A673 (cell line): ENCODE results near the gene CEBPA. TPM values are rescaled to one million over a fixed set of nuclear protein-coding genes. Genes with fewer than 3 reads are reported as not detected.

Source experiments
- BruUV-seq: library from RNA; stranded (reverse); fragments of 400-500 nt; replicated peaks from 2 replicates; lab custom pipeline; 2021; lab: Mats Ljungman, UMichigan
- CTCF ChIA-PET: fragments of 300-600 bp; sonication (Branson Sonifier 250); formaldehyde crosslinking; loops from one replicate; lab custom pipeline; 2022; ENCODE audit warnings: antibody characterized with exemption; lab: Charles Lee
- POLR2A ChIA-PET: fragments of 300-600 bp; sonication (Branson Sonifier 250); formaldehyde crosslinking; loops from one replicate; lab custom pipeline; 2022; ENCODE audit warnings: antibody characterized with exemption; ENCODE audit not compliant: low non-redundant PET; lab: Charles Lee
- DNase-seq: peaks from one replicate; pipeline ENCODE4 v3.0.0-alpha.2; 2015; ENCODE audit warnings: low spot score
- H3K27ac ChIP-seq: fragments of 200-600 bp; sonication (generic); 2 replicates; pipeline ENCODE4 v1.5.1; 2016; ENCODE audit warnings: mixed run types, low read depth, mild to moderate bottlenecking, mixed read lengths, antibody characterized with exemption, low read length; ENCODE audit not compliant: poor library complexity, severe bottlenecking
- H3K27me3 ChIP-seq: fragments of 200-600 bp; sonication (generic); replicated peaks from 2 replicates; pipeline ENCODE4 v1.6.1; 2017; ENCODE audit warnings: mixed run types, low read depth, mild to moderate bottlenecking, mixed read lengths, antibody characterized with exemption, low read length; ENCODE audit not compliant: insufficient read depth, poor library complexity
- H3K36me3 ChIP-seq: fragments of 200-600 bp; sonication (generic); 2 replicates; pipeline ENCODE4 v1.6.1; 2016; ENCODE audit warnings: mixed run types, mild to moderate bottlenecking, mixed read lengths, antibody characterized with exemption, low read length; ENCODE audit not compliant: insufficient read depth, poor library complexity, severe bottlenecking
- H3K4me1 ChIP-seq: fragments of 200-600 bp; sonication (generic); 2 replicates; pipeline ENCODE4 v1.6.1; 2017; ENCODE audit warnings: mixed run types, mild to moderate bottlenecking, mixed read lengths, antibody characterized with exemption, low read length; ENCODE audit not compliant: insufficient read depth, poor library complexity, severe bottlenecking
- H3K4me3 ChIP-seq: fragments of 200-600 bp; sonication (generic); 2 replicates; pipeline ENCODE4 v1.5.1; 2016; ENCODE audit warnings: low read depth, mixed run types, mild to moderate bottlenecking, mixed read lengths, low read length; ENCODE audit not compliant: poor library complexity, severe bottlenecking
- H3K9me3 ChIP-seq: fragments of 200-600 bp; sonication (generic); 2 replicates; pipeline ENCODE4 v1.6.1; 2016; ENCODE audit warnings: mixed run types, low read depth, mild to moderate bottlenecking, mixed read lengths, antibody characterized with exemption, low read length; ENCODE audit not compliant: poor library complexity, severe bottlenecking
- EZH2 ChIP-seq: fragments of 200-600 bp; sonication (generic); IDR thresholded peaks from 2 replicates; pipeline ENCODE4 v1.6.1; 2017; ENCODE audit warnings: borderline replicate concordance, low read depth, mild to moderate bottlenecking, mixed read lengths, antibody characterized with exemption, low read length; ENCODE audit not compliant: poor library complexity, severe bottlenecking
- intact Hi-C: fragments of 100-400 bp; cut with micrococcal nuclease; formaldehyde crosslinking; loops from one replicate; pipeline ENCODE4 v1.10.0; 2022; ENCODE audit not compliant: unreplicated experiment
- total RNA-seq: library from RNA; stranded (reverse); gene quantifications from 2 replicates; pipeline ENCODE4 v1.2.3, GENCODE V29; 2021
- TF ChIP-seq, protein P1 (sequence below): fragments of 300-800, 200-600 bp; sonication (generic); conservative IDR thresholded peaks from 2 replicates; pipeline ENCODE4 v1.5.1; 2017; ENCODE audit warnings: low read depth, mild to moderate bottlenecking, antibody characterized with exemption, low read length, moderate library complexity, mixed read lengths

CEBPA gene
- total RNA-seq, 1 experiment from 2014 or later, result 1.4 TPM

DNA sequence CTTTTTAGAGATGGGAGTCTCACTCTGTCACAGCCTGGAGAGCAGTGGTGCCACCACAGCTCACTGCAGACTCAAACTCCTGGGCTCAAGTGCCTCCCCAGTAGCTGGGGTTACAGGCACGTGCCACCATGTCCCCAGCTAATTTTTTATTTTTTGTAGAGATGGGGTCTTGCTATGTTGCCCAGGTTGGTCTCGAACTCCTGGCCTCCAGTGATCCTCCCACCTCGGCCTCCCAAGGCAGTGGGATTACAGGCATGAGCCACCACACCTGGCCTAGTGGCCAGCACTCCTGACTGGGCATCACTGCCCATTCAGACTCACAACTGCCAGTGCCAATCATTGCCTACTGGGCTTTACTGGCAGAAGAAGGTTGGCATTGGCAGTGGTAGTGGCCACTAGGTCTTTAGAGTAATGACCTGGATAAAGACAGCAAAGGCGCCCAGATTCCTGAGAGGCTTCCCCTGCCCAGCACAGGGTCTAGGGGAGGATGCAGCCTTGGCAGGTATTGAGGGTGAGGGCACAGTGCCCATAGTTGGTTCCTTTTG lies 49.8 kb downstream of the CEBPA start:
- Histone ChIP-seq H3K4me3 (no peak overlapping the region), H3K36me3 (no peaks in the 10 kb centered on the region), H3K27me3 (no peaks in the 10 kb centered on the region), H3K9me3 (no peaks in the 10 kb centered on the region), H3K27ac (no peak overlapping the region), H3K4me1 (no peaks in the 10 kb centered on the region)
- TF ChIP-seq, protein P1, sequence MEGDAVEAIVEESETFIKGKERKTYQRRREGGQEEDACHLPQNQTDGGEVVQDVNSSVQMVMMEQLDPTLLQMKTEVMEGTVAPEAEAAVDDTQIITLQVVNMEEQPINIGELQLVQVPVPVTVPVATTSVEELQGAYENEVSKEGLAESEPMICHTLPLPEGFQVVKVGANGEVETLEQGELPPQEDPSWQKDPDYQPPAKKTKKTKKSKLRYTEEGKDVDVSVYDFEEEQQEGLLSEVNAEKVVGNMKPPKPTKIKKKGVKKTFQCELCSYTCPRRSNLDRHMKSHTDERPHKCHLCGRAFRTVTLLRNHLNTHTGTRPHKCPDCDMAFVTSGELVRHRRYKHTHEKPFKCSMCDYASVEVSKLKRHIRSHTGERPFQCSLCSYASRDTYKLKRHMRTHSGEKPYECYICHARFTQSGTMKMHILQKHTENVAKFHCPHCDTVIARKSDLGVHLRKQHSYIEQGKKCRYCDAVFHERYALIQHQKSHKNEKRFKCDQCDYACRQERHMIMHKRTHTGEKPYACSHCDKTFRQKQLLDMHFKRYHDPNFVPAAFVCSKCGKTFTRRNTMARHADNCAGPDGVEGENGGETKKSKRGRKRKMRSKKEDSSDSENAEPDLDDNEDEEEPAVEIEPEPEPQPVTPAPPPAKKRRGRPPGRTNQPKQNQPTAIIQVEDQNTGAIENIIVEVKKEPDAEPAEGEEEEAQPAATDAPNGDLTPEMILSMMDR, result no peak
- no peak for TF ChIP-seq EZH2
- DNase-seq, result no peak
- intact Hi-C loops, result no loop called here
- no TSS peak for BruUV-seq
- ChIA-PET POLR2A (no interaction called here), CTCF (no interaction called here)

DNA sequence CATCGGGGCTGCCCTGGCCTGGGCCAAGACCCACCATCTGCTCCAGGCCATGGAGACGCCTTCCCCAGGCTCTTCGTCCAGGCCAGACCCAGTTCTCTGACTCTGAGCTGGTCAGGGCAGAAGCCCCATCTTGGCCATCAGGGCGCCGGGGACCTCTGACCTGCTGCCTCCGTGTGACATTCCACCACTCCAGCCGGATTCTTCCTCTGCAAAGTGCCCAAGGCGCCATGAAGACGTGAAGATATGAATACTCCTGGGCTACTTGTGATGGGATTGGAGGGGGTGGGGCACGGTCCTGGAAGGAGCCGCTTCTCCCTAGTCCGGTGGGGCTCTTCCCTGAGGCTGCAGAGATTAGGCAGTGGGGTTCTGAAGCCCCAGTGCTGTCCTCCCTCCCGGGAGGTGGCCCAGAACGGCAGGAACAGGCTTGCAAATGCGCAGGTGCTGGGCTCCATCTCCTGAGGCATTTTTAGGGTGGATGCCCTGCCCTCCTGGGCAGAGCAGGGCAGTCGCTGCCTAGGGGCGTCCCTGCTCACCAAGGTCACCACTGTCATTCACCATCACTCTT lies 50.7 kb downstream of the CEBPA start:
- intact Hi-C loops, result no loop called here
- Histone ChIP-seq H3K27me3 (no peaks in the 10 kb centered on the region), H3K27ac (no peak overlapping the region), H3K36me3 (no peaks in the 10 kb centered on the region), H3K4me3 (no peak overlapping the region), H3K4me1 (no peaks in the 10 kb centered on the region), H3K9me3 (no peaks in the 10 kb centered on the region)
- BruUV-seq, result no TSS peak
- ChIA-PET POLR2A (no interaction called here), CTCF (no interaction called here)
- no peak for TF ChIP-seq EZH2
- TF ChIP-seq, protein P1, result no peak
- no peak for DNase-seq

DNA sequence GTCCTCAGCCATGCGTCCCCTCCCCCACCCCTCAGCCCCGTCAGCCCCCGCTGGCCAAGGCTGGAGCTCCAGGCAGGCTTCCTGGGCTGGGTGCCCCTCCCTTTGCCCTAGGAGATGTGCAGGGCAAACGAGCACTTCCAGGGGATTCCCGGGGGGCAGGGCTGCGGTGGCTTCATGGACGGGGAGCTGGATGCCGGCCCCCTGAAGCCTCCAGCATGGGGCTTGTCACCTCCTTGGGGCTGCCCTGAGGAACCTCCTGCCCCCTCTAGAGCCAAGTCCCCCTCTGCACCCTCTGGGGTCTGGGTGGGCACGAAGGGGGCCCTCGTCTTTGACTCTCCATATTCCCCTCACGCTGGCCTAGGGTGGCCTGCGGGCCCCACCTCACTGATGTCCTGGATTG lies 51.3 kb downstream of the CEBPA start:
- no peak overlapping the region for H3K4me3 ChIP-seq
- no peaks in the 10 kb centered on the region for H3K27me3 ChIP-seq
- H3K27ac ChIP-seq, result no peak overlapping the region
- H3K9me3 ChIP-seq, result no peaks in the 10 kb centered on the region
- ChIA-PET POLR2A (no interaction called here), CTCF (no interaction called here)
- no peaks in the 10 kb centered on the region for H3K4me1 ChIP-seq
- intact Hi-C loops, result no loop called here
- no peaks in the 10 kb centered on the region for H3K36me3 ChIP-seq
- BruUV-seq, result no TSS peak
- TF ChIP-seq, protein P1, result no peak
- no peak for TF ChIP-seq EZH2
- no peak for DNase-seq
